Measurements from ENCODE around the gene MARCHF9.
A peak's percentile ranks its signal among the peaks of the same experiment; 100 is the strongest.

MARCHF9 gene

DNA sequence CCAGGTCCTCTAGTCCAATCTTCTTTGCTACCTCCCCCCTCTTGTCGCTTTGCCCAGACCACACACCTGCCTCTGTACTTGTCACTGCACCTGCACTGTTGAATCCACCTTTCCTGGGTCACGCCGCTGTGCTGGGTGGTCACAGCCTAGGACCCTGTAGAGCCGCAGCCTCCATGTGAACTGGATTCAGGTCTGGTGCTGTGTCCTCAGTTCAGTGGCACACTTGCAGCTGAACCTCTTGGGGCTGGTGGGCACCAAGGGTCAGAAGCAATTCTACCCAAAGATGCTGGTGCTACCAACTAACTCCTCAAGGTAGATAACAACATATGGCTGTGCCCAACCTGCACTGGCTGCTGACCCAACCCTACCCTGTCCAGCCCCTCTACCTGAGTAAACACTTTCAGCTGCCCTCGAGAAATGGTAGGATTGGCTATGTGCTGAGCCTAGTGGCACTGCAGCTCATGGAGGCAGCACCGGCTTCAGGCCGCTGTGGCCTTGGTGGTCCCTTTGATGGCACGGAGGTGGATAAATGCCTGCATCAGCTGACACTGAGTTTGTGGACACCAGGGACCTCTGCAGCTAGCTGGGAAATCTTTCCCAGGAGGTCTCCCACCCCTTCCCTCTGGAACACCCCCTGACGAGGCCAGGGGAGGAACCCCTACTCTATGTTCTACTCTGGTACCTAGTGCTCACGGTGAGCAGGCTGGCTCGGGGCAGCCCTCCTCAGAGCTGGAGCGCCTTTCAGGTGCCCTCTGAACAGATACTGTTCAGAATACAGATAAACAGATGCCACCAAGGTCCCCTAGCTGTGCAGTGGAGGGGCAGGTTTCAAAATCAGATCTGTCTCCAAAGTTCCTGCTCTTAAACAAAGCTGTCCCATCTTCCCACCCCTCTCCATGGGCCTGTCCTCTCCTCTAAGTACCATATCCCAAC, 30.6 kb upstream of the MARCHF9 start:
- TF ChIP-seq, protein P1, sequence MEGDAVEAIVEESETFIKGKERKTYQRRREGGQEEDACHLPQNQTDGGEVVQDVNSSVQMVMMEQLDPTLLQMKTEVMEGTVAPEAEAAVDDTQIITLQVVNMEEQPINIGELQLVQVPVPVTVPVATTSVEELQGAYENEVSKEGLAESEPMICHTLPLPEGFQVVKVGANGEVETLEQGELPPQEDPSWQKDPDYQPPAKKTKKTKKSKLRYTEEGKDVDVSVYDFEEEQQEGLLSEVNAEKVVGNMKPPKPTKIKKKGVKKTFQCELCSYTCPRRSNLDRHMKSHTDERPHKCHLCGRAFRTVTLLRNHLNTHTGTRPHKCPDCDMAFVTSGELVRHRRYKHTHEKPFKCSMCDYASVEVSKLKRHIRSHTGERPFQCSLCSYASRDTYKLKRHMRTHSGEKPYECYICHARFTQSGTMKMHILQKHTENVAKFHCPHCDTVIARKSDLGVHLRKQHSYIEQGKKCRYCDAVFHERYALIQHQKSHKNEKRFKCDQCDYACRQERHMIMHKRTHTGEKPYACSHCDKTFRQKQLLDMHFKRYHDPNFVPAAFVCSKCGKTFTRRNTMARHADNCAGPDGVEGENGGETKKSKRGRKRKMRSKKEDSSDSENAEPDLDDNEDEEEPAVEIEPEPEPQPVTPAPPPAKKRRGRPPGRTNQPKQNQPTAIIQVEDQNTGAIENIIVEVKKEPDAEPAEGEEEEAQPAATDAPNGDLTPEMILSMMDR (IDR thresholded peaks at IDR 0.05; ENCODE audit: unreplicated experiment in 3 of 3): no peak
- Mint-ChIP-seq H3K9me3 (no peaks in the 10 kb centered on the region), H3K4me3 (peak overlapping the region in 1 of 3 experiments; percentile 39)

DNA sequence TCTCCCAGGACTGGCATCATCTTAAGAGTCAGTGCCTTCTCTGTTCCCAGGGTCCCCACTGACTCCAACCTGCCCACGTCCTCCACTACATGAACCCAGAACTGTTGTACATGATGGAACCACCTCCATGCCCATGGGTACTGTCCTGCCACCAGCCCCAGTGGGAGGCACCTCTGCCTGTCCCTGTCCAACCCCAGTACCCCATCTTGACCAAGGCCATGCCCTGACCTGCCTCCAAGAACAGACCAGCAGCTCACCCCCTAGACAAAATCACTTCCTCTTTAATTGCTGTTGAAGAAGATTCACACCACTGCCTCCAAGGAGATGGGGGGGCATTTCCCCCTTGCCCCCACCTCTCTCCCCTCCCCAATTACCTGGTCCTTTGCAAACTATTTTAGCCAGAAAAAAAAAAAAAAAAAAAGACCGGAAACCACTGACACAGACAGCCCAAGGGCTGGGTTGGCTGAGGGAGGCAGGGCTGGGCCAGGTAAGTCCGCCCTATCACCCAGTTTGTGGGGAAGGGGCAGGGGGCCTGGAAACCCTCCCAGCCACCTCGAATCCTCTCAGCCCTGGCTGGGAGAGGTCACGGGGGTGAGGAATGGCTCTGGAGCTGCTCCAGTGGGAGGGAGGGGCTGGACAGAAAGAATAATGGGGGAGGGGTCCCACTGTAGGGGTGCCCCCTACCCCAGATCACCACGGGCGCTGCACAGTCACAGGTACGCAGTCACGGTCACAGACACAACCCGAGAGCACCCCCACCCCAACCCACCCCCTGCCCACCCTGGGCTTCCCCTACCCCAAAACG, 29.8 kb upstream of the MARCHF9 start:
- Mint-ChIP-seq H3K4me3 (peak overlapping the region; percentile 13 to 39 (median 38)), H3K36me3 (ENCODE audit: low read depth) (peaks cover 15% of the 10 kb centered on the region), H3K4me1 (no peaks in the 10 kb centered on the region), H3K27me3 (ENCODE audit: low read depth) (peaks cover 72% of the 10 kb centered on the region), H3K9me3 (no peaks in the 10 kb centered on the region), H3K27ac (no peak overlapping the region)
- TF ChIP-seq, protein P1 (IDR thresholded peaks at IDR 0.05; ENCODE audit: unreplicated experiment in 3 of 3): no peak

More for the DNA sequence above, 30.6 kb upstream of the MARCHF9 start:
- no peaks in the 10 kb centered on the region for H3K4me1 Mint-ChIP-seq
- H3K27ac Mint-ChIP-seq: no peak overlapping the region
- peaks cover 63% of the 10 kb centered on the region for H3K27me3 Mint-ChIP-seq (ENCODE audit: low read depth)
- peaks cover 22% of the 10 kb centered on the region for H3K36me3 Mint-ChIP-seq (ENCODE audit: low read depth)

DNA sequence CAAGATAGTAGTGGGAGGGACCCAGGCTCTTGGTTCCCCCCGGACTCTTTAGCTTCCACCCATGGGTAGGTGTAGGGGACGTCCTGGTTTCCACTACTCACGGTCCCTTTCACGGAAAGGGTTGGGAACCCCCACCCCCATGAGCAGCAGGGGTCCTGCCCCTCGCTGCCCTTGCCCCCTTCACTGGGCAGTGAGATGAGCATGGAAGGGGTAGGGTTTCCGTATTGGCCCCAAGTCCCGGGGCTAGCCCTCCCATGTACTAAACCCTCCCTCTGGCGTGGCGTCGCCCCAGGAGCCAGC, 29.1 kb upstream of the MARCHF9 start:
- no peaks in the 10 kb centered on the region for H3K9me3 Mint-ChIP-seq
- H3K27me3 Mint-ChIP-seq (ENCODE audit: low read depth): peaks cover 79% of the 10 kb centered on the region
- H3K36me3 Mint-ChIP-seq (ENCODE audit: low read depth): peaks cover 14% of the 10 kb centered on the region
- H3K4me1 Mint-ChIP-seq: no peaks in the 10 kb centered on the region
- H3K27ac Mint-ChIP-seq: peak overlapping the region in 1 of 3 experiments; percentile 74
- TF ChIP-seq, protein P1 (IDR thresholded peaks at IDR 0.05; ENCODE audit: unreplicated experiment in 3 of 3): no peak
- H3K4me3 Mint-ChIP-seq: peak overlapping the region; percentile 85 to 92 (median 90)

GRCh38 chr12:57726151-57726883, 28.6 kb upstream of the MARCHF9 start:
- Mint-ChIP-seq H3K27ac (peak overlapping the region in 1 of 3 experiments; percentile 74), H3K4me1 (peaks cover 1% of the 10 kb centered on the region), H3K27me3 (ENCODE audit: low read depth) (peaks cover 84% of the 10 kb centered on the region), H3K36me3 (ENCODE audit: low read depth) (peaks cover 15% of the 10 kb centered on the region), H3K9me3 (no peaks in the 10 kb centered on the region), H3K4me3 (peak overlapping the region; percentile 85 to 92 (median 90))
- TF ChIP-seq, protein P1 (IDR thresholded peaks at IDR 0.05; ENCODE audit: unreplicated experiment in 3 of 3): peak; percentile 60 to 64 (median 62)

DNA sequence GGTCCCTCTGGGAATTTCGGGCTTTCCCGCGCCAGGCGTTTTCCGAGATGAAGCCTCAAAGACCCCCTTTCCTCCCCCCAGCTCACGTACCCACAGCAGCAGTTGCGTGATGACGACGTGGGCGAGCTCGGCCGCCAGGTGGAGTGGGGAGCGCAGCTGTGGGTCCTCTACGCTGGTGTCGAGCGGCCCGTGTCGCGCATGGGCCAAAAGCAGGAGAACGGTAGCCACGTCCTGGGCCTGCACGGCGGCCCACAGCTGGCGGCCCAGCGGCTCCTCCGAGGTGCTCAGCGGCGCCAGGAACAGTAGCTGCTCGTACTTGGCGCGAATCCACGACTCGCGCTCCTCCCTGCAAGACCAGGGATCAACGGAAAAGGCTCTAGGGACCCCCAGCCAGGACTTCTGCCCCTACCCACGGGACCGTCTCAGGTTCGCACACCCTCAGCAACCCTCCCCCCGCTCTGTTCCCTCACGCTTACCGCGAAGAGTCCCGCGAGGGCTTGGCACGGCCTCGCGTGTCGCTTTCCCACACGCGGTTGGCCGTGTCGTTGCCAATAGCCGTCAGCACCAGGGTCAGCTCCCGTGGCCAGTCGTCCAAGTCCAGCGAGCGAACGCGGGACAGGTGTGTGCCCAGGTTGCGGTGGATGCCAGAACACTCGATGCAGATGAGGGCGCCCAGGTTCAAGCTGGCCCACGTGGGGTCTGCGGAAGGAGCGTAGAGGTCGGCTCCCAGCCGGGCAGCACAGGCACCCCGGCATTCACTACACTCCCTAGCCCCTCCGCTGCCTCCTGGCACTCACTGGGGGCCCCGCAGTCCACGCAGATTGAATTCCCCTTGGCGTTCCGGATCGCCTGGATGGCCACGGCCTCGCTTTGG, 27.8 kb upstream of the MARCHF9 start:
- TF ChIP-seq, protein P1 (IDR thresholded peaks at IDR 0.05; ENCODE audit: unreplicated experiment in 3 of 3): no peak
- H3K4me3 Mint-ChIP-seq: peak overlapping the region; percentile 55 to 70 (median 61)
- H3K27me3 Mint-ChIP-seq (ENCODE audit: low read depth): peaks cover 92% of the 10 kb centered on the region
- H3K9me3 Mint-ChIP-seq: no peaks in the 10 kb centered on the region
- no peak overlapping the region for H3K27ac Mint-ChIP-seq
- H3K4me1 Mint-ChIP-seq: peaks cover 5% of the 10 kb centered on the region
- peaks cover 12% of the 10 kb centered on the region for H3K36me3 Mint-ChIP-seq (ENCODE audit: low read depth)
